Measurements from ENCODE around the gene ZBTB20. TPM values are rescaled to one million over a fixed set of nuclear protein-coding genes. Genes with fewer than 3 reads are reported as not detected.

Gene ZBTB20
- total RNA-seq, 1 donor from 2014 or later: 21.4 TPM

DNA sequence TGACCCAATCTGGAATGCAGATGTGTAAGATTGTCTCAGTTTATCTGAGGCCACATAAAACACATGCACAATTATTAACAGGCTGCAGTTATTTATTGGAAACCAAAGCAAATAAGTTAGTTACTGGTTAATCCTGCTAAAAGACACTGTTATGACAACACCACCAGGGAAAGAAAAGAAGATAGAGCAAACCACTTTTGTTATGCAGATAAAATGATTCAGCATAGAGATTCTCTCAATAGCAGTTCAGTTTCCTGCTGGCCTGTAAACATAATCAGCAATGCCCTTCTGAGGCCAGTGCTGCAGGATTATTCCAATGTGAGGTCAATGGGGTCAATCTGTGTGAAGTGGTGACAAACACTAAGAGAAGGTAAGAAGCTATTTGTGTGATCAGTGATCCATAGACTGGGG, 244.4 kb downstream of the ZBTB20 start:
- Histone ChIP-seq H3K4me1 (ENCODE audit: insufficient read depth, low read length) (peaks cover 2% of the 10 kb centered on the region), H3K4me2 (ENCODE audit: low read length) (no peak overlapping the region), H3K27me3 (ENCODE audit: insufficient read depth, low read length) (no peaks in the 10 kb centered on the region), H4K20me1 (ENCODE audit: insufficient read depth, low read length) (no peaks in the 10 kb centered on the region), H3K9me3 (ENCODE audit: insufficient read depth, low read depth, low read length) (no peaks in the 10 kb centered on the region), H3K9ac (ENCODE audit: low read length) (no peak overlapping the region), H3K27ac (ENCODE audit: low read depth, low read length) (no peak overlapping the region), H3K36me3 (ENCODE audit: insufficient read depth, low read length) (no peaks in the 10 kb centered on the region), H3K79me2 (ENCODE audit: insufficient read depth, low read length) (no peaks in the 10 kb centered on the region), H2AFZ (ENCODE audit: low read depth, low read length) (no peak overlapping the region), H3K4me3 (ENCODE audit: insufficient read depth, low read depth, low read length) (no peak overlapping the region)
- no peak for FAIRE-seq
- Mint-ChIP-seq H3K27ac (ENCODE audit: unreplicated experiment) (no peak overlapping the region), H3K27me3 (ENCODE audit: low read depth, unreplicated experiment) (no peaks in the 10 kb centered on the region), H3K36me3 (ENCODE audit: low read depth, unreplicated experiment) (no peaks in the 10 kb centered on the region), H3K4me3 (ENCODE audit: unreplicated experiment) (no peak overlapping the region), H3K9me3 (ENCODE audit: unreplicated experiment) (no peaks in the 10 kb centered on the region), H3K4me1 (ENCODE audit: low read depth, unreplicated experiment) (peaks cover 7% of the 10 kb centered on the region)
- TF ChIP-seq EZH2 (IDR thresholded peaks at IDR 0.05; ENCODE audit: insufficient read depth, low read length): no peak
- DNase-seq (ENCODE audit: low read depth): no peak

DNA sequence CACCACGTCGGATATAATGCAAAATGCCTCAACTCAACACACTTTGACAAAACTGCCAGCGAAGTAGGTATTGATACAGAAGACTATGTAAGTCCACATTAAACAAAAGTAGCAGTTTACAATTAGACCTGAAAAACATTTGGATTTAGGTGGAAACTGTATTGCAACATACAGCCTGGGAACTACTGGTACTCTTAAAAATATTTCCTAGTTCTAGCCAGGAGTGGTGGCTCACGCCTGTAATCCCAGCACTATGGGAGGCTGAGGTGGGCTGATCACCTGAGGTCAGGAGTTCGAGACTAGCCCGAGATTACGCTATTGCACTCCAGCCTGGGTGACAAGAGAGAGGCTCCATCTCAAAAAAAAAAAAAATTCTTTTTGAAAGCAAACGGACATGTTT, 246.2 kb downstream of the ZBTB20 start:
- Mint-ChIP-seq H3K36me3 (ENCODE audit: low read depth, unreplicated experiment) (no peaks in the 10 kb centered on the region), H3K27ac (ENCODE audit: unreplicated experiment) (no peak overlapping the region), H3K27me3 (ENCODE audit: low read depth, unreplicated experiment) (no peaks in the 10 kb centered on the region), H3K4me1 (ENCODE audit: low read depth, unreplicated experiment) (peaks cover 7% of the 10 kb centered on the region), H3K4me3 (ENCODE audit: unreplicated experiment) (no peak overlapping the region), H3K9me3 (ENCODE audit: unreplicated experiment) (no peaks in the 10 kb centered on the region)
- Histone ChIP-seq H3K4me3 (ENCODE audit: insufficient read depth, low read depth, low read length) (peak overlapping the region; percentile 44), H3K9me3 (ENCODE audit: insufficient read depth, low read depth, low read length) (no peaks in the 10 kb centered on the region), H3K4me2 (ENCODE audit: low read length) (peak overlapping the region; percentile 85), H3K9ac (ENCODE audit: low read length) (peak overlapping the region; percentile 16), H3K4me1 (ENCODE audit: insufficient read depth, low read length) (peaks cover 2% of the 10 kb centered on the region), H4K20me1 (ENCODE audit: insufficient read depth, low read length) (no peaks in the 10 kb centered on the region), H3K27ac (ENCODE audit: low read depth, low read length) (no peak overlapping the region), H3K79me2 (ENCODE audit: insufficient read depth, low read length) (no peaks in the 10 kb centered on the region), H2AFZ (ENCODE audit: low read depth, low read length) (peak overlapping the region; percentile 53), H3K27me3 (ENCODE audit: insufficient read depth, low read length) (no peaks in the 10 kb centered on the region), H3K36me3 (ENCODE audit: insufficient read depth, low read length) (no peaks in the 10 kb centered on the region)
- no peak for DNase-seq (ENCODE audit: low read depth)
- FAIRE-seq: peak; percentile 29
- TF ChIP-seq EZH2 (IDR thresholded peaks at IDR 0.05; ENCODE audit: insufficient read depth, low read length): no peak
- TF ChIP-seq, protein P1, sequence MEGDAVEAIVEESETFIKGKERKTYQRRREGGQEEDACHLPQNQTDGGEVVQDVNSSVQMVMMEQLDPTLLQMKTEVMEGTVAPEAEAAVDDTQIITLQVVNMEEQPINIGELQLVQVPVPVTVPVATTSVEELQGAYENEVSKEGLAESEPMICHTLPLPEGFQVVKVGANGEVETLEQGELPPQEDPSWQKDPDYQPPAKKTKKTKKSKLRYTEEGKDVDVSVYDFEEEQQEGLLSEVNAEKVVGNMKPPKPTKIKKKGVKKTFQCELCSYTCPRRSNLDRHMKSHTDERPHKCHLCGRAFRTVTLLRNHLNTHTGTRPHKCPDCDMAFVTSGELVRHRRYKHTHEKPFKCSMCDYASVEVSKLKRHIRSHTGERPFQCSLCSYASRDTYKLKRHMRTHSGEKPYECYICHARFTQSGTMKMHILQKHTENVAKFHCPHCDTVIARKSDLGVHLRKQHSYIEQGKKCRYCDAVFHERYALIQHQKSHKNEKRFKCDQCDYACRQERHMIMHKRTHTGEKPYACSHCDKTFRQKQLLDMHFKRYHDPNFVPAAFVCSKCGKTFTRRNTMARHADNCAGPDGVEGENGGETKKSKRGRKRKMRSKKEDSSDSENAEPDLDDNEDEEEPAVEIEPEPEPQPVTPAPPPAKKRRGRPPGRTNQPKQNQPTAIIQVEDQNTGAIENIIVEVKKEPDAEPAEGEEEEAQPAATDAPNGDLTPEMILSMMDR (IDR thresholded peaks at IDR 0.05; ENCODE audit: insufficient read depth, low read depth, low read length): no peak

DNA sequence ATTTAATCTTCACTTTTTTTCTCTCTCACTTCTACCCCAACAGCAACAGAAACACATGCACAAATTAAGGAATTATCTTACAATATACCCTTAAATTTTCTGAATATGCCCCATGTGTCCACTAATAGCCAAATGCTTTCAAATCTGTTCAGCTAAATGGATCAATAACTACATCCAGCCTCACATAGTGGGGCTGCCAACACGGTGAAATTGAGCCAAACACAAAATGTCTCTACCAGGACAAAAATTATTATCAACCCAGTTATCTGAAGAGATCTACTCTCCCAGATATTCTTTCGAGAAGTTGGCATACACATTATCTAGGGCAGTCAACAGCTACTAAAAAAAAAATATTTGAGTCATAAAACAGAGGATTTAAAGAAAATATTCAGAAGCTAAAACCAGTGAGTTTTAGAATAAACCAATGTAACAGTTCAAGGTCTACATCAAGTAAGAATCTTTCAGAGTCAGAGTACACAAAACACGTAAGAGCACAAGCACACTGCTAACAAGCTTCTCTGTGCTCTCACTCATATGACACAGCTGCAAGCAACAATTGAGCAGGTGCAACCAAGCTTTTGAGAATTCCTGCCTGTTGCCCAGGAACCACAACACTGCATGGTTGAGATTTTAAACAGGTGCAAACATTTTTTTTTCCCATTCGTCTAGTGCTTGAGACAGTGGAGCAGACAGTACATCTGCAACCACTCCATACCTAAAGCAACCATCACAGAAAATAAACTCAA, 247.7 kb downstream of the ZBTB20 start:
- FAIRE-seq: no peak
- Mint-ChIP-seq H3K27ac (ENCODE audit: unreplicated experiment) (no peak overlapping the region), H3K4me3 (ENCODE audit: unreplicated experiment) (no peak overlapping the region), H3K9me3 (ENCODE audit: unreplicated experiment) (no peaks in the 10 kb centered on the region), H3K36me3 (ENCODE audit: low read depth, unreplicated experiment) (no peaks in the 10 kb centered on the region), H3K27me3 (ENCODE audit: low read depth, unreplicated experiment) (no peaks in the 10 kb centered on the region), H3K4me1 (ENCODE audit: low read depth, unreplicated experiment) (peaks cover 7% of the 10 kb centered on the region)
- Histone ChIP-seq H3K4me2 (ENCODE audit: low read length) (no peak overlapping the region), H3K27ac (ENCODE audit: low read depth, low read length) (no peak overlapping the region), H2AFZ (ENCODE audit: low read depth, low read length) (no peak overlapping the region), H3K27me3 (ENCODE audit: insufficient read depth, low read length) (no peaks in the 10 kb centered on the region), H3K4me1 (ENCODE audit: insufficient read depth, low read length) (peaks cover 2% of the 10 kb centered on the region), H3K9me3 (ENCODE audit: insufficient read depth, low read depth, low read length) (no peaks in the 10 kb centered on the region), H3K4me3 (ENCODE audit: insufficient read depth, low read depth, low read length) (no peak overlapping the region), H3K36me3 (ENCODE audit: insufficient read depth, low read length) (no peaks in the 10 kb centered on the region), H3K79me2 (ENCODE audit: insufficient read depth, low read length) (no peaks in the 10 kb centered on the region), H4K20me1 (ENCODE audit: insufficient read depth, low read length) (no peaks in the 10 kb centered on the region), H3K9ac (ENCODE audit: low read length) (no peak overlapping the region)
- DNase-seq (ENCODE audit: low read depth): peak; percentile 22
- TF ChIP-seq EZH2 (IDR thresholded peaks at IDR 0.05; ENCODE audit: insufficient read depth, low read length): no peak
- TF ChIP-seq, protein P1 (IDR thresholded peaks at IDR 0.05; ENCODE audit: insufficient read depth, low read depth, low read length): no peak
